Tongue (tissue), 2 donors: Measurements from ENCODE around the gene C1QA. TPM values are rescaled to one million over a fixed set of nuclear protein-coding genes. Genes with fewer than 3 reads are reported as not detected.
A peak's percentile ranks its signal among the peaks of the same experiment; 100 is the strongest.

ENCODE experiments used
- DNase-seq: peaks from one replicate; pipeline ENCODE4 v3.0.0-alpha.2; 2015
- total RNA-seq: library from RNA; depleted of rRNA; stranded (reverse); fragments of >200 nt; gene quantifications from one replicate; pipeline ENCODE4 v1.2.3, GENCODE V29; 2014

Gene C1QA
- total RNA-seq, 1 donor from 2014 or later: 15.8 TPM

DNA sequence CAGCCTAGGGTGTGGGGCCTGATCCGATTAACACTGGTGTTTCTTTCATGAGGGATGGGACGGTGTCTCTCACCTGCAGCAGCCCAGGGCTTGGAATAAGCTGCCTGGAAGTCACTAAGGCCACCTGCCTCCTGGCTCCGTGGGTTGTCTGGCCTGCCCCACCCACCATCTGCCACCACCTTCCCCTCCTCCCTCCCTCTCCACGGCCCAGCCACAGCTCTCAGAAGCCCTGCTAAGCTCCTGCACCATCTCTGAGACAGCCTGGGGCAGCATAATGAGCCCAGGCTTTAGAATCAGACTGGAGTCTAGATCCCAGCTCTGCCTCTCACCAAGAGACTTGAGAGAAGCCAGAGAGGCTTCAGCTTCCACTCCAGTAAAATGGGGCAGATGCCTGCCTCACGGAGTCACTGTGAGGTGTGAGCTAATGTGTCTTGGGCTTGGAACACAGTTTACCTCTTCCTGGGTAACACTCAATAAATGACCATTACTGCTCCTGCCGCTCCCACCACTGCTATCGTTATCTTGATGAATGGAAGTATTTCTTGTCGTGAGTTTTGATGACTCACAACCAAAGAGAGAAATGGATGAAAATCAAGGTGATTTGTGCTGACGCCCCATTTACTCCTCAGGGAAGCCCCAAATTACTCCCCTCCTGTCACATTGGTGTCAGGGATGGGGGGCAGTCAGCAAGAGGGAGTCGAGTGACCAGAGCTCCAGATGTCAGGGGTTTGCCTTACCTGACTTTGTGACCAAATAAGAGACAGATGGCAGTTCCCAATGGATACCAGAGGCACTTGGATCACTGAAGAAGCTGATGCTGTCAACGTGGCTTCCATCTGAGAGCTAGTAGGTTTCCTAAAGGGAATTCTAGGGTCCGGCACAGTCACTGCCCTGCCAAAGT is 23.5 kb upstream of the C1QA start:
- DNase-seq: no peak

DNA sequence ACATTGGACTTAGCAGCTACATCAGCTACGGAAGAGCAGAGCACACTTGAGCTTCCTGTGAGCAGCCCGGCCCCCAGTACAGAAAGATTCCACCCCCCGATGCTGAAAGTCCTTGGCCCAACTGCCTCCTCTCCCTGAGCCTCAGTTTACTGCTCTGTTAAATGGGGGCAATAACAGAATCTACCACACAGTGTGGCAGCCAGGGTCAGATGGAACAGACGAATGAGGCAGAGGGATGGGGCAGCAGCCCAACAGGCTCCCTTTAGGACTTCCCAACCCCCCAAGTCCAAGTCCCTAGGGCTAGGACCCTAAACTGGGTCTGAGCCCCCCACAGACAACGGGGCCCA is 22.9 kb upstream of the C1QA start:
- no peak for DNase-seq

DNA sequence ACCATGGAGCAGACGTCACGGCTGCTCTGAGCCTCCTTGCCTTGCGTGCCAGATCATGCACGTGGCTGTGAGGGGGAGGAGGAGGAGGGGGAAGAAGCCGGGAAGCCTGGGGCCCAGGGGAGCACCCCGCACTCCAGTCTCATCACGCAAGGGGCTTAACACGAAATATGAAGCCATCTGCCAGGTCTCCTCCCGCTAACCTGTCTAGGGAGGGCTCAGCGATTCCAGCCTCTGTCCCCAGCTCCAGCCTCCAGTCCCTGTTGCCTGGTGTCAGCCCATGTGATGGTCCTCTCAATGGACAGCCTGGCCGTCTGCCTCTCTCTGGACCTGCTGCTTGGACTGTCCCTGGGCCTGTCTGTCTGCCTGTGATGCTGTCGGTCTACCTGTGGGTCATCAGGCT is 22.5 kb upstream of the C1QA start:
- no peak for DNase-seq

DNA sequence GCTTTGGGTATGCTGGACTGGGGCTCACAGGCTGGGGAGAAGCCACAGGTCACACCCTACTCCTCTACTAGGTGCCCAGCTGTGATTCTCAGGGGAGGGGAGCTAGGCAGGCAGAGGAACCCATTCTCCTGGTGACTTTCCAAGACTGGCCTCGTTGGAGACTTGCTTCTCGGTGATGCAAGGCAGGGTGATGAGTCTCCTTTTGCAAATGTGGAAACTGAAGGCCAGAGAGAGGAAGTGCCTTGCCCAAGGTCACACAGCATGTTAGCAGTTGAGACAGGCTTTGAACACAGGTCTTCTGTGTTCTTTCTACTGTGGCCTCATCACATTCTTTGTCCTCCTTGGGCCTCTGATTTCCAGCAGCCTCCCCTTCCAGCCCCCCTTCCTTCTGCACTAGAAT is 20.5 kb upstream of the C1QA start:
- no peak for DNase-seq

DNA sequence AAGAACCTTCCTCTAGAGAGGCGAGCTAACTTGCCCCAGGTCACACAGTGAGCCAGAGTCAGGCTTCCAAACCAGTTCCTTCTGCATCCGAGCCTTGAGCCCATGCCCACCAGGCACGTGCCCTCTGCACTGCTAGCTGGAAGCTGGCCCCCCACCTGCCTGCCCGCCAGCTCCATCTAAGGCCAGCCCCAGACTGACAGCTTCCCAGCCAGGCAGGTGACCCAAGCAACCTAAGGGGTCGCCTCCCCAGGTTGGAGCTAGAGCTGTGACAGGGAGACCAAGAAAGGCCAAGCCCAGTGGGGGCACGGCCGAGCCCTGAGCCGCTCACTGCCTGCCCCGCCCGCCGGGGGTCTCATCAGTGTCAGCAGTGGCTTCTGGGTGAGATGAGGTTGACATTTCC is 19.9 kb upstream of the C1QA start:
- no peak for DNase-seq

DNA sequence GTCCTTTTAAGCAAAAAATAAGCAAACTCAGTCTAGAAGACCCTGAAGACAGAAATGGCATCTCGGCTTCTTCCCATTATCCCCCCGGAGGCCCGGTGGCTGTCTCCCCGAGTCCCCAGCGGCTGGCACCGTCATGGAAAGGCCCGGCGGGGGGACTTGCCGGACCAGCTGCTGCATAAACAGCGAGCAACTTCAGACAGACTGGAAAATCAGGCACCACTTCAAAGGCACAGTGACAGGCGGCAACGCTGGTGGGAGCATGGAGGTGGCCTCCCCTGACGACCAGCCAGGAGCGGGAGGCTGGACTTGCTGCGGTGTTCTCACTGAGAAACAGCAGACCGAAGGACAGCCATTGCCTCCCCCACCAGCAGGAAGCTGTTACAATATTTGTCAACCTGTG is 18.4 kb upstream of the C1QA start:
- DNase-seq: no peak

DNA sequence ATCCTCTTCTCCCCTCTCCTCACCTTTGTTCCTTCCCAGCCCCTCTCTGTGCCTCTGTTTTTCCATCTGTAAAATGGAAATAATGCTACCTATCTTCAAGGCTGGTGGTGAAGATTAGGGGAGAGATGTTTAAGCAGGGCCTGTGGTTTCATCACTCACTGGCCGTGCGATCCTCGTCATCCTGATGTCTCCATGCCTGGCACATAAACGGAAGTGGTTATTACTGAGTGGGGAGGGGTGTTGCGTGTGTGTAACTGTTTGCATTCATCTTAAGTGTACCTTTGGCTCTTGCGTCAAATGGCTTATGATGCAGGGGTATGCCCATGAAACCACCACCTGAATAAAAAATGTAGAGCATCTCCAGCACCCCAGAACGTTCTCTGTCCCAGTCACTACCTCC is 17.2 kb upstream of the C1QA start:
- DNase-seq: no peak

DNA sequence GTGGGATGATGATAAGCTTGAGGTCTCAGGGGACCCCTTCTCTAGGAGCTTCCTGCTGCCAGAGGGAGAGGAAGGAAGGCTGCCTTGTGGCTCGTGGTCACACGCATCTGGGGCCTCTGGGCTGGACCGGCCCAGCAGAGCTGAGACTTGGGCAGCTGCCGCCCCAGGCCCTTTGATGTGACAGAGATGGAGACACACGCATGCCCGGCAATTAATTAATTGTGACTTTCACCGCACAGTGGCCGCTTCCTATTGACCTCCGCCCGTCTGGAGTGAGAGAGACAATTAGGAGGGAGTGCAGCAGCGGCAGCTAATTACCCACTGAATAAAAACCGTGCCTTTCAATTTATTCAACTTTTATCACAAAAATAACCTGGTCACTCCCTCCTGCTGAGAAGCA is 16.6 kb upstream of the C1QA start:
- no peak for DNase-seq

DNA sequence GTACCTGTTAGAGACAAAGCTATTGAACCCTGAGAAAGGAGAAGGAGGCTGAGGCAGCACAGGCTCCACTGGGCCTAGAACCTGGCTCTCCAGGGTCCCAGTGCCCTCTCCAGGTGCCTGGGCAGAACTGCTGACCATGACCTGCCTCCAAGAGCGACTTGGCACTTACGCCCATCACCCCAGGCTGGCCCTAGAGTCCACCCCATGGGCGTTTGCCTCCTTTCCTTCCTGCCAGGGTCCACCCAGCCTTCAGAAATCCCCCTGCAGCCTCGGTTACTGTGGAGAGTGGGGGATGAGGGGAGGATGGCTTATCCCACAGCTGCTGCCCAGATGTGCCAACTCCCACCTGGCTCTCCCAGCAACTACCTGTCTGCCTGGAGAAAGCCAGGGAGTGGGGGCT is 14.7 kb upstream of the C1QA start:
- DNase-seq: no peak

DNA sequence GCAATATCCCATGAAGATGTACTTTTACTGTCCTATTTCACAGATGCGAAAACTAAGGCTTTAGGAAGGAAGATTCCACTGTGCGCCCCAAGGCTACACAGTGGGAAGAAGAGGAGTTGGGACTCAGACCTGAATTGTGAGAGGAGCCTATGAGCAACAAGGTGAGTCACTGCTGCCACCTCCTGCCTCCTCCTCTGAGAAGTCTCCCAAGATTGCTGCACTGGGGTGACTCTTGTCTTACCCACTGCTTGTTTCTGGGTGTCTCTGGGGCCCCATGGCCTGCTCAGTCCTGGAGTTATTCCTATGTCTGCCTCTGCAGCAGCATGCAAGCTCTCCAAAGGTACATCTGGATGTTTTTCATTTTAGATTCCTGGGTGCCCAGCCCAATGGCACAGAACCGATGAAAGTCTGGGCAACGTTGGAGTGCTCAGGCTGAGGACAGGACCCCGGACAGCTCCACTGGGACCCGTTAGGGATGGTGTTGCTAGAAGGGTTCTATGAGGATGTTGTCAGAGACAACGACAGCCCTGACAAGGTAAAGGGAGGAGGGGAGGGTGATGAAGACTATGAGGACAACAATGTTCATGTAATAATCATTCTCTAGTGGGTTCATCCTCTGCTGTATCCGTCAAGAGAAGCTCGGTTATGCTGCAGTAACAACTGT is 11.0 kb upstream of the C1QA start:
- peak; percentile 24 for DNase-seq

DNA sequence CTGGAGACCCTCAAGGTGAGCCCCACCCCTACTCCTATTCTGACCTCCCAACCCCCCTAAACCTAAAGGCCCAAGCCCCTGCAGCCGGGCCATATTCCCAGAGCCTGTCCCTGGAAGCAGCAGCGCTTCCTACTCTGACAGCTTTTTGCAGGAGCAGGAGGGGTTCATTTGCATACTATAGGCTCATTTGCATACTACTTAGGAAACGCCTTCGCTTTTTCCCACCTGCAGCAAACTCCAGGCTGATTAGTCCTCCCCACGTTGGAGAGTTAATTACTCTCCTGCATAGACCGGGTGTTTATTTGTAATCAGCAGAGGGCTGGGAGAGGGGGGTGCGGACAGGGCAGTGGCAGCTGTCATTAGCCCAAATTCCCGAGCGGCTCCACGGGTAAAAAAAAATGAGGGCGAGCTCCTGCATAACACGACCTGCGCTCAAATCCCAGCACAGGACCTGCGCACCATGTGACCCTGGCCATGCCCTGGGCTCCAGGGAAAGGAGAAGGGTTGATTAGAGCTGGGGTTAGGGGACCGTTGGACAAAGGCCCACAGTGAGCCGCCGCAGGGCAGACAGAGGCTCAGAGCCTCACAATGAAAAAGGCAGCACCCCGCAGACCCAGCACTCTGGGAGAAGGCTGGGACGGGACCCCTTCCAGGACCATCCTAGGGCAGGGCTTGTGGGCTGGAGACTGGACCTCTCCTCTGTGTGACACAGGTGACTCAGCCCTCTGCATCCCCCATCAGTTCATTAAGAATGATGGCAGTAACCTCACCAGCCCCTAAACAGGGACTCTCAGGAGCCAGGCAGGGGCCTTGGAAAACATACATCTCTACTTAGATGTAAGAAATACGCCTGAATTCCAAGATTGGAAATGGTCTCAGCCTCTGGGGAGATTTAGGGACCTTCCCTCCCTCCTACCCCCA is 9.9 kb upstream of the C1QA start:
- no peak for DNase-seq

DNA sequence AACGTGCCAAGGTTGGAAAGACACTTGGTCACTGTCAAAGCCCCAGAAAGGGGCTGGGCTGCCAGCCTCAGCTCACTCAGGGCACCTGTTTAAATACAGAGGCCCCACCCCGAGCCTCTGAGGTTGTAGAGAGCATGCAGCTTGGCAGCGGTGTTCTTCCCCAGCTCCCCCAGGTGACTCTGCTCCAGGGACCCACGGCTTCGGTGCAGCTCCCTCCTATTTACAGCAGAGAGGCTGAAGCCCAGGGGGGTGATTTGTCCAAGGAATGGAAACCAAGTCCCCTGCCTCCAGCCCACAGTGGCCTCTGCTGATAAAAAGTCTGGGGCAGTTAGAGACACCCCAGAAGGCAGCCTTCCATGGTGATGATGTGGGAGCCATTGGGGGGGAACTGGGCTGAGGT is 9.1 kb upstream of the C1QA start:
- DNase-seq: no peak

DNA sequence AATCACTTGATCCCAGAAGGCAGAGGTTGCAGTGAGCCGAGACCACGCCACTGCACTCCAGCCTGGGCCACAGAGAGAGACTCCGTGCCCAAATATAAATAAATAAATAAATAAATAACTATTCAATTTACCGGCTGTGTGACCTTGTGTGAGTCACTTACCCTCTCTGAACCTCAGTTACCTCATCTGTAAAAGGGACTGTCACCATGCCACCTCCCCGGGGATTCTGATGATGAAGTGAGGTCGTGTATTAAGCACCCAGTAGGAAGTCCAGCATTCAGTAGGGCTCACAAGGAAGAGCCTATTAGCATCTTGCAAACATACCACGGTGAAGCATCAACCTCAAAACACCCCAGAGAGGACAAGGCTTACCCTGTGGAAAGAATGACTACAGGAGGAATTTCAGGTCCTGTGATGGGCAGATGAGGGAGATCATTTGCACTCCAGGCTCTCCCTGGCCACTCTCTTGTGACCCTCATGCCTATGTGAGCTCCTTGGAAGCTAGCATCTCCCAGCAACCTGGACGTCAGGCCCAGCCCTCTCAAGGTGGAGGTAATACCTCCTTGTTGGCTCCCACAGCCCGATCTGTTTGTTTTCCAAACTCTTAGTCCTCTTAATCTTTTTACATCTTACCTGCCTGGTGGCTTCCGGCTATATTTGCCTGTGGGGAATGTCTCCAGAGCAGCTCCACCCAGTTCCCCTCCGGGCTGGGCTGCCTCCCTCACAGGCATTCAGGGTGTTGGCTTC is 7.6 kb upstream of the C1QA start:
- DNase-seq: no peak

DNA sequence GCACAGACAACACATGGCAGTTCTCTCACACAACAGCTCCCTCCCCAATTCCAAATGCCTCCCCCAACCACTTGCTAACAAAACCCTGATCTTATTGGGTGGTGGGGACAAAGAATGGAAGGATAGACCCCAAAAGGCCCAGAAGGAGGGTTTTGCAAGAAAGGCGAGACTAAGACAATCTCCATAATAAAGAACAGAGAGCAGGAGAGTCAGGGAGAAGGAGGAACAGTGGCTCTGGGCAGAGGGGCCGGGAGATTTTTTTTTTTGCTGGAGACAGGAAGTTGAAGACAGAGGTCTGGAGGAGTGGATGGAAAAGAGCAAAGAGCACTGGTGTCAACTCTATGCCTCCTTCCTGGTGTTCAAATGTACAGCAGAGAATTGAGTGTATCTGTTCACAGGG is 6.5 kb upstream of the C1QA start:
- DNase-seq: no peak

DNA sequence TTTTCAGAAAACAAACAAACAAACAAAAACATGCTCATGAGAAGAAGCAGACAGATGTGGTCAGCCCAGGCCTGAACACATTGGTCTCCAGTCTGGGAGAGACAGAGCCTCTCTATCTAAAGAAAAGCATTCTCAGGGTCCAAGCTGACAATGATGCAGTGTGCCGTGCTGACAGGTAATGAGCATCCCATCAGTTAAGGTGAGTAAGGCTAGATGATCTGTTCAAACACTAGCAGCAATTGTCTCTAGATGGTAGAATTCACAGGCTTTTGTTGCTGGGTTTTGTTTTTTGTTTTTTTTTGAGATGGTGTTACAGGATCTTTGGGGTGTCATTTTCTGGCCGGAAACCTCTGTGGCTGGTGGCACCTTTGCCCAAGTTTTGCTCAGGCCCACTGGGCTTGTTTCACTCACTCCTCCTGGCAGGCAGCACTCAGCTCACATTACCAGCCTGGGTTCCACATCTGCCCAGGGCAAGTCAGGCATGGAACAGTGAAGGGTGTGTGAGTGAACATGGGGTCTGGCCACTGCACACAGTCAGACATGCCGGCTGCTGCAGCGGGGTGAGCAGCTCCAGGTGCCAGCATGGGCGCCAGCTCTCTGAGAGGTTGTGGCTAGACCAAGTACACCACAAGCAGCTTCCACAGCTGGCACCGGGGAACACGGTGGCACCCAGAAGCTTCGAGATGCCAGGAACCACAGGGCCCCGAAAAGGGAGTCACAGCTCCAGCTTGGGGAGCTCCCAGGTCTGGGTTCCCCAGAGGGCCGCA is 2.5 kb upstream of the C1QA start:
- no peak for DNase-seq

DNA sequence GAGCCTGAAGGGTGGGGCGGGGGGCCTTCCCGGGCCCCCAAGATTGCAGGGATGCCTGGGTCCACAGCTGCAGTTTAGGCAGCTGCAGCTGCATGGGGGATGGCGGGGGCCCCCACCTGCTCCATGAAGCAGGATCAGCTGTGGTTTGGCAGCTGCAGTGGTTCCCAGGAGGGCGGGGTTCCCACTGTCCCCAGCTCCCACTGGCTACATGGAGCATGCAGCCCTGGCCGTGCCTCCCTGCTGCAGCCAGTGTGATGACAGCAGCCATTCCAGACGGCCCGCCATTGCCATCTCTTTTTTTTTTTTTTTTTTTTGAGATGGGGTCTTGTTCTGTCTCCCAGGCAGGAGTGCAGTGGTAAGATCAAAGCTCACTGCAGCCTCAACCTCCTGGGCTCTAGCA is 992 bp upstream of the C1QA start:
- DNase-seq: peak; percentile 68

DNA sequence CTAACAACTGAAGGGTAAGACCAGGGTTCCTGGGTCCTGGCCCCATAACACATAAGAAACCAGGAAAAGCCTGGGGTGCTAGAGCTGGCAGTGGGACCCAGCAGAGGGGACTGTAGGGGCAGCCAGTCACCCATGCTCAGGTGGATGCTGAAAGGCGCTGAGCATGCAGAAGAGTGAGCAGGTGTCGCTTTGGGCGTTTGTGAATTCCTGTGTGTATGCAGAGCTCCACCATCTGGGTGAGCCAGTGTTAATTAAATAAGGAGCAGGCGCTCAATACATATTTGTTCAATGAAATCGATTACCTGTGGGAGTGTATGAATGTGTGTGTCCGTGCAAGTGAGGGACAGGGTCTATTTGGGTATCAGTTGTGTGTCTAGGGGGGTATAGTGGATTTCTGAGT is 499 bp downstream of the C1QA start:
- DNase-seq: no peak

DNA sequence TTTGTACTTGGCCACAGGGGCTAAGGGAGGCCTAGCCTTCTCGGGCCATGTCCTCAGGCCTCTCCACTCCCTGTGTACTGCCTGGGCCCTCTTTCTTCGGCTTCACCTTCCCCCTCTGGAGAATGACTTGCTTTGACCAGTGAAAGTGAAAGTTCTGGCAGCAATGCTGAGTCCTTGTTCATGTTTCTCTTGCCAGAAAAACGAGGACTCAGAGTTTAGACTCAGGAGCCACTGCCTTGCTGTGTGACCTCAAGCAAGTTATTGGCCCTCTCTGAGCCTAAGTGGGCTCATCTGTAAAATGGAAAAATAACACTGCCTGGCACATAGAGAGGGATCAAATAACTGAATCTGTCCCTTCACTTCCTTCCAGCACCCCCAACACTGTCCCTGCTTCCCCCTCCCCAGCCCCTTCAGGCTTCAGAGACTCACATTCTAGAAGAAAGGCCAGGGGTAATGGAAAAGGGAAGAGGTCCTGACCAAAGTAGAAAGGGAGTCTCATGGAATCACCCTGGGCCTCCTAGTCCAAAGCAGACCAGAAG is 1.5 kb downstream of the C1QA start:
- no peak for DNase-seq

DNA sequence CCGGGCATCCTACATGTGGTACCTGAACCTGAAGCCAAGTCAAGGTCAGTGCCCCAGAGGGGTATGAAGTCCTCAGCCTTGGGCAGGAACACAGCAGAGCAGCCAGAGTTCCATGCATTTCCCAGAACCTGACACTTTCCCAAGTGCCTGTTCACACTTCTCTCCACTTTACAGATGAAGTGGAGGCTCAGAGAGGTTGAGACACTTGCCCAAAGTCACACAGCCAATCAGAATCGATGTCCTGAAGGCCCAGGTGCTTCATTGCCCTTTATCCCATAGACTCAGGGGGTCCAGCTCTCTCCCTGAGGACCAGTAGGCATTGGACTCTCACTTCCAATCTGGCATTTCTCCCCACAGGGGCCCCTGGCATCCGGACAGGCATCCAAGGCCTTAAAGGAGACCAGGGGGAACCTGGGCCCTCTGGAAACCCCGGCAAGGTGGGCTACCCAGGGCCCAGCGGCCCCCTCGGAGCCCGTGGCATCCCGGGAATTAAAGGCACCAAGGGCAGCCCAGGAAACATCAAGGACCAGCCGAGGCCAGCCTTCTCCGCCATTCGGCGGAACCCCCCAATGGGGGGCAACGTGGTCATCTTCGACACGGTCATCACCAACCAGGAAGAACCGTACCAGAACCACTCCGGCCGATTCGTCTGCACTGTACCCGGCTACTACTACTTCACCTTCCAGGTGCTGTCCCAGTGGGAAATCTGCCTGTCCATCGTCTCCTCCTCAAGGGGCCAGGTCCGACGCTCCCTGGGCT is 2.2 kb downstream of the C1QA start:
- DNase-seq: no peak

DNA sequence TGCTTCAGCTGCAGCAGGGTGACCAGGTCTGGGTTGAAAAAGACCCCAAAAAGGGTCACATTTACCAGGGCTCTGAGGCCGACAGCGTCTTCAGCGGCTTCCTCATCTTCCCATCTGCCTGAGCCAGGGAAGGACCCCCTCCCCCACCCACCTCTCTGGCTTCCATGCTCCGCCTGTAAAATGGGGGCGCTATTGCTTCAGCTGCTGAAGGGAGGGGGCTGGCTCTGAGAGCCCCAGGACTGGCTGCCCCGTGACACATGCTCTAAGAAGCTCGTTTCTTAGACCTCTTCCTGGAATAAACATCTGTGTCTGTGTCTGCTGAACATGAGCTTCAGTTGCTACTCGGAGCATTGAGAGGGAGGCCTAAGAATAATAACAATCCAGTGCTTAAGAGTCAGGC is 2.9 kb downstream of the C1QA start:
- DNase-seq: peak; percentile 53
